GM12873 (cell line): Measurements from ENCODE around the gene STK11.

ENCODE experiments used
- TF ChIP-seq, protein P1 (sequence below): IDR thresholded peaks from 2 replicates; pipeline ENCODE4 v1.5.1; 2012; ENCODE audit warnings: low read depth, mild to moderate bottlenecking, moderate library complexity, low read length, control low read depth; ENCODE audit not compliant: insufficient read depth; ENCODE audit errors: missing control alignments

STK11 gene

GRCh38 chr19:1182068-1182467 is 23.5 kb upstream of the STK11 start:
- TF ChIP-seq, protein P1, sequence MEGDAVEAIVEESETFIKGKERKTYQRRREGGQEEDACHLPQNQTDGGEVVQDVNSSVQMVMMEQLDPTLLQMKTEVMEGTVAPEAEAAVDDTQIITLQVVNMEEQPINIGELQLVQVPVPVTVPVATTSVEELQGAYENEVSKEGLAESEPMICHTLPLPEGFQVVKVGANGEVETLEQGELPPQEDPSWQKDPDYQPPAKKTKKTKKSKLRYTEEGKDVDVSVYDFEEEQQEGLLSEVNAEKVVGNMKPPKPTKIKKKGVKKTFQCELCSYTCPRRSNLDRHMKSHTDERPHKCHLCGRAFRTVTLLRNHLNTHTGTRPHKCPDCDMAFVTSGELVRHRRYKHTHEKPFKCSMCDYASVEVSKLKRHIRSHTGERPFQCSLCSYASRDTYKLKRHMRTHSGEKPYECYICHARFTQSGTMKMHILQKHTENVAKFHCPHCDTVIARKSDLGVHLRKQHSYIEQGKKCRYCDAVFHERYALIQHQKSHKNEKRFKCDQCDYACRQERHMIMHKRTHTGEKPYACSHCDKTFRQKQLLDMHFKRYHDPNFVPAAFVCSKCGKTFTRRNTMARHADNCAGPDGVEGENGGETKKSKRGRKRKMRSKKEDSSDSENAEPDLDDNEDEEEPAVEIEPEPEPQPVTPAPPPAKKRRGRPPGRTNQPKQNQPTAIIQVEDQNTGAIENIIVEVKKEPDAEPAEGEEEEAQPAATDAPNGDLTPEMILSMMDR, result no peak

DNA sequence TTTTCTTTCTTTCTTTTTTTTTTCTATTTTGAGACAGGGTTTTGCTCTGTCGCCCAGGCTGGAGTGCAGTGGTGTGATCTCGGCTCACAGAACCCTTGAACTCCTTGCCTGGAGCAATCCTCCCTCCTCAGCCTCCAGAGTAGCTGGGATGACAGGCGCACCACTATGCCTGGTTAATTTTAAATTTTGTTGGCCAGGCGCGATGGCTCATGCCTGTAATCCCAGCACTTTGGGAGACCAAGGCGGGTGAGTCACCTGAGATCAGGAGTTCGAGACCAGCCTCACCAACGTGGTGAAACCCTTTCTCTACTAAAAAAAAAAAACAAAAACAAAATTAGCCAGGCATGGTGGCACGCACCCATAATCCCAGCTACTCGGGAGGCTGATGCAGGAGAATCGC is 22.9 kb upstream of the STK11 start:
- TF ChIP-seq, protein P1, result no peak

GRCh38 chr19:1183543-1184172 is 21.9 kb upstream of the STK11 start:
- TF ChIP-seq, protein P1, result no peak

DNA sequence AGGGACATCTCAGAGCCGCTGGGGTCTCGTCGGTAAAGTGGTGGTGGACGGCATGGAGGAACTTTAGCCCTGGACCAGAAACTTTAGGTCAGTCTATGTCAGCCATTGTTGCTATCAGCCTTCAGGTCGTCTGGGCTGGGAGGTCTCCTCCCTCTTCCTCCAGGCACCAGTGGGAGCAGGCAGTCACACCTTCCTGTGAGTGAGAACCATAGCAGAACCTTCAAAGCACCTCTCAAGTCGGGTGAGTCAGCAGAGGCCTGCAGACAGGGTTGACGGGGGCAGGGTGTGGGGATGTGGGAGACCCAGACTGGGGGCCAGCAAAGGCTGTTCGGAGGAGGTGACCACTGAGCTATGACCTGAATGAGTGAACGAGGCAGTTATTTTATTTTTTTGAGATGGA is 16.2 kb upstream of the STK11 start:
- TF ChIP-seq, protein P1, result no peak

DNA sequence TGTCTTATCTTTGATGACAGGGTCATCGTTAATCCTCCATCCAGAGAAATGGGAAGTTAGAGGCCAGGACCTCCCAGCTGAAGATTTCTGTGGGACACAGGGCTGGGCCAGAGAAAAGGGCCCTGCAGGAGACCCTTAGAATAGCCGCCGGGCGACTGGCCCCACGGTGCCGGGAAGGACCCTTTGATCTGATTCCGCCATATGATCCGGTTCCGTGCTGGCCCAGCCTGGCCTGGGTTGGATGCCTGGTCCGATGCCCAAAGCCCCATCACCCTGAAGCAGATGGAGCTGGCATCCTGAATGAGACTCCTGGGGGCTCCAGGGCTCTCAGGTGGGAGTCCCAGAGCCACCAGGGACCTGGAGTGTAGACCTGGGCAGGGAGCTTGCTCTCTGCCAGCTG is 6.0 kb upstream of the STK11 start:
- TF ChIP-seq, protein P1, result no peak

- TF ChIP-seq, protein P1, result no peak
Measured at GRCh38 chr19:1206150-1206863, 729 bp downstream of the STK11 start.

- TF ChIP-seq, protein P1, result no peak
Measured at GRCh38 chr19:1206864-1207450, 1.4 kb downstream of the STK11 start.
